Keratinocyte (primary cell): Measurements from ENCODE around the gene NPSR1.

Source experiments
- CTCF ChIP-seq, 3 experiments: IDR thresholded peaks in 1 of 3; conservative IDR thresholded peaks in 1 of 3; optimal IDR thresholded peaks in 1 of 3; 2 replicates in 2 of 3; 3 replicates in 1 of 3; pipeline versions ENCODE3 to v1.5.1; 2011; ENCODE audit warnings: low read length in 3 of 3, mild to moderate bottlenecking in 3 of 3, moderate library complexity in 2 of 3, control low read depth in 1 of 3, inconsistent platforms in 1 of 3; ENCODE audit not compliant: insufficient read depth in 2 of 3; ENCODE audit errors: extremely low read depth in 1 of 3
- EZH2 ChIP-seq: IDR thresholded peaks from one replicate; pipeline ENCODE4 v1.6.1; 2012; ENCODE audit warnings: inconsistent platforms, mild to moderate bottlenecking, low read length, moderate library complexity

DNA sequence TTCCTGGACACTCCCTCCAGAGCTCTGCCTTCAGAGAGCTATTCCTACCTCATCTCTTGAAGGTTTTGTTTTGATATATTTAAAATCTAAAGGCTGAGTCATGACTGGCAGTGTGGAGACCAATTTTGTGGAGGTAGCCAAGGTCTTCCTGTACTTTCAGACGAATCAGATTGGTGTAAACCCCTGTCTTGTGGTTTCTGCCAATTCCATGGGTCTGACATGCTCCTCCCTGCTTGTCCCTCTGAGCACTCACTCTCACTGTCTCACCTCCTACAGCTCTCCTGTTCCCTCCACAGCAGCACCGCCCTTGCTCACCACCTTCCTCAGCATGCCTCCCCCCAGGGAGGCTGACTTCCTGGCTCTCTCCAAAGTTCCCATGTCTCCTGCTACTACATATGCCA, 179.8 kb downstream of the NPSR1 start:
- TF ChIP-seq CTCF (optimal IDR thresholded peaks at IDR 0.05 in 1 of 3, IDR thresholded peaks at IDR 0.05 in 1 of 3, conservative IDR thresholded peaks at IDR 0.05 in 1 of 3; ENCODE audit: extremely low read depth in 1 of 3, insufficient read depth in 2 of 3, low read length in 3 of 3) (no peak), EZH2 (no peak)
